ENCODE data around the gene HSPB8.

GRCh38 chr12:119222222-119222951, 43.7 kb downstream of the HSPB8 start:
- TF ChIP-seq CTCF (IDR thresholded peaks at IDR 0.05; ENCODE audit: poor library complexity, severe bottlenecking) (no peak), SMC3 (conservative IDR thresholded peaks at IDR 0.05; ENCODE audit: poor library complexity) (no peak), EZH2 (IDR thresholded peaks at IDR 0.05; ENCODE audit: borderline replicate concordance, insufficient read depth, low read length, poor library complexity, severe bottlenecking) (no peak), EP300 (conservative IDR thresholded peaks at IDR 0.05; ENCODE audit: poor library complexity, severe bottlenecking) (no peak), POLR2AphosphoS5 (IDR thresholded peaks at IDR 0.05) (no peak)
